GM12872 (cell line): ENCODE measurements around the gene LARP4B.

Experiments used
- TF ChIP-seq, protein P1 (sequence below): IDR thresholded peaks from 3 replicates; pipeline ENCODE4 v1.5.1; 2011; ENCODE audit warnings: low read depth, mild to moderate bottlenecking, low read length, moderate library complexity; ENCODE audit not compliant: insufficient read depth

The LARP4B gene

DNA sequence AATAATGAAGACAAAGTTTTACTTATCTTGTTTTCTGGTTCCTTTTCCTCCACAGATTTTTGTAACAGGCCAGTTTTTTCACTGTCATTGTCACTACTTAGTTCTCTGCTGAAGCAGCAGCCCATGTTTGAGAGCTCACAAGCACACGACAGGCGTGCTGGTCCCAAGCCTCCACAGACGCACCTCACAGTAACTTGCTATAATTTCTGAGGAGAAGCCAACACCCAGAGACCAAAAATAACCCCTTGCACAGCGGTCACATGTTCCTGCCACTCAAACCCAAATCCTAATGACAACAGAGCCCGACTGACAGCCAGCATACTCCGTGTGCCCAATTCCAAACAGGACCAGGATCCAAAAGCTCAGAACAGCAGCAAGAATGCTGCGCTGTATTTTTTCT is 58.5 kb downstream of the LARP4B start:
- TF ChIP-seq, protein P1, sequence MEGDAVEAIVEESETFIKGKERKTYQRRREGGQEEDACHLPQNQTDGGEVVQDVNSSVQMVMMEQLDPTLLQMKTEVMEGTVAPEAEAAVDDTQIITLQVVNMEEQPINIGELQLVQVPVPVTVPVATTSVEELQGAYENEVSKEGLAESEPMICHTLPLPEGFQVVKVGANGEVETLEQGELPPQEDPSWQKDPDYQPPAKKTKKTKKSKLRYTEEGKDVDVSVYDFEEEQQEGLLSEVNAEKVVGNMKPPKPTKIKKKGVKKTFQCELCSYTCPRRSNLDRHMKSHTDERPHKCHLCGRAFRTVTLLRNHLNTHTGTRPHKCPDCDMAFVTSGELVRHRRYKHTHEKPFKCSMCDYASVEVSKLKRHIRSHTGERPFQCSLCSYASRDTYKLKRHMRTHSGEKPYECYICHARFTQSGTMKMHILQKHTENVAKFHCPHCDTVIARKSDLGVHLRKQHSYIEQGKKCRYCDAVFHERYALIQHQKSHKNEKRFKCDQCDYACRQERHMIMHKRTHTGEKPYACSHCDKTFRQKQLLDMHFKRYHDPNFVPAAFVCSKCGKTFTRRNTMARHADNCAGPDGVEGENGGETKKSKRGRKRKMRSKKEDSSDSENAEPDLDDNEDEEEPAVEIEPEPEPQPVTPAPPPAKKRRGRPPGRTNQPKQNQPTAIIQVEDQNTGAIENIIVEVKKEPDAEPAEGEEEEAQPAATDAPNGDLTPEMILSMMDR = no peak

DNA sequence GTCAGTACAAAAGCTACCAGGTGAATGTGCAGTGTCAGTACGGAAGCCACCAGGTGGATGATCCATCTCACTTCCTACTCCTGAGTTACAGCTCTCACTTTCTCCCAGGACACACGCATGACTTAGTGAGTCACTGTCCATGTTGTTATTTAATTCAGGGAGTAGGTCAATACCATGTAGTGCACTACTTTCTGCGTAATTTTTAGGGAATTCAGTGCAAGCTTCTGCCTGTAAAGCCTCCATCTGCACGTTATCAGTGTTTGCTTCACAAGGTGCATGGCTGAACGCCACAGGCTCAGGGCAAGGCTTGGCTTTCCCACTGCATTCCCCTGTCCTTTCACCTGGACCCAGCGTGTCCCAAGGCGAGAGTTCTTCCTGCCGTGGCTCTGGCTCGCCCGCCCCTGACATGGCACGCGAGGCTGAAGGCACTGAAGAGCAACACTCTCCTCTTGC is 59.5 kb downstream of the LARP4B start:
- TF ChIP-seq, protein P1 = no peak

DNA sequence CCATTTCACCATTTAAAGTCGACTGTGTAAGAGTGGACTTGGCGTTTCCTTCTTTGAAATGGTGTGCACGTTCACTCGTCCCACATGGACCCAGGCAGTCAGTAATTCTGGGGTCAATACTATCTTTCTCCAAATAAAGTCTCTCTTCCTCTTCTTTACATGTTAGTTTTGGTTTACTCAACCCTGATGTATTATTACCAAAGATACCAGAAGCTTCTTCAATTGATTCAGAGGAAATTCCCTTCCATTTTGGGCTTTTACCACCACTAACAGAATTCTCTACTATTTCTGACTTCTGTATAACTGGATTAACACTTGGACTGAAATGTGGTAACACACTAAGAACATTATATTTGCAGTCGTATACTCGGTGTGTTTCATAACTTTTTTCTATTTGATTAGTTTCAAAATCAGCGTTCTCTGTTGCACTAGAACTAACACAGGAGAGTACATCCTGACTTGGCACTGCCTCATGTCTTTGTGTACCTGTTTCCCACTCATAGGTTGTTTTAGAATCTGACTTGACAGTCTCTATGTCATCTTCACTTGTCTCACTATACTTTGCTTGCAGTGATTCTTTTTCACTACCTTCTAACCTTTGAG is 60.8 kb downstream of the LARP4B start:
- TF ChIP-seq, protein P1 = no peak

DNA sequence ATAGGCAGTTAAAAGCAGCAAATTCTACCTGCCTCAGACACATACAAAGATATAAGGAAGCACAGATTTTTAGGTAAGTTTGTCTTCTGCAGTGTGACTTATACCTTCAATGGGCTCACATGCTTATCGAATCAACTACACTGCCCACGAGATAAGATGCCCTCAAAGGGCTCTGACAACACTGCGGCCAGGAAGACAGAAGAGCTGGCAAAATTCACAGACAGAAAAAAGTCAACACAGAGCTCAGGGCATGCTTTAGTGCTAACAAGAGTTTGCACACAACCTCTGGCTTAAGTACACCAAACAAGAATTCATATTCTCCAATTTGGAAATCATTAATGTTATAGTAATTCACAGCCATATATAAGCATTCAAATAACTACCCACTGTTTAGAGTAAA is 62.3 kb downstream of the LARP4B start:
- TF ChIP-seq, protein P1 = no peak

DNA sequence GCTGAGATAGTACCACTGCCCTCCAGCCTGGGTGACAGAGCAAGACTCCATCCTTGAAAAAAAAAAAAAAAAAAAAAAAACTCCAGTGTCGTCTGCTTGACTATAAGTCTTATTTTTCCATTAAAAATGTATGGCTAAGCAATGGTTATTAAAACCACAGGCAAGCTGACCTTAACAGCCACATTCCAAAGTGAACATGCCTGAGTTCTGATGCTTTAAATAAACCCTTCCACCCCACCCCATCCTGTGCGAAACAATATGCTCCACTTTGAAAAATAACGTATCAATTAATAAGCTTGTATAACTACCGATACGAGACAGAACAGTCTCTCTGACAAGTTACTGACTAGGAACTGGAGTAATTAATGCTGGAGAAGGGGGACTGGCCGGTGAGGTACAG is 63.7 kb downstream of the LARP4B start:
- TF ChIP-seq, protein P1 = no peak

DNA sequence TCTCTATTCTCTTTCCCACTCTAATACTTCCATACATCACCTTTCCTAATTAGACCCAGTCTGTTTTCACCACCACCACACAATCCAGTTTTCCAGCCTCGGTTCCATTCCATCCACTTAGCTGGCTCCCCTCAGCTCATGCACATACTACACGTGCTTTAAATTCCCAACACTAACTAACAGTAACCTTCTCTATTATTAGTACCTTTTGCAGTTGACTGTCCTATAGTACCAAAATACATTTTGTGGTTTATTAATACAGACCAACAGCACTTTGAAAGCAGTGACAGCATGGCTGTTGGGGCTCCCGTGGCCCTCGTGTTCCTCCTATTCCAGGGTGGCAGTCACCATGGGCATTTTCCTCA is 64.9 kb downstream of the LARP4B start:
- TF ChIP-seq, protein P1 = no peak

DNA sequence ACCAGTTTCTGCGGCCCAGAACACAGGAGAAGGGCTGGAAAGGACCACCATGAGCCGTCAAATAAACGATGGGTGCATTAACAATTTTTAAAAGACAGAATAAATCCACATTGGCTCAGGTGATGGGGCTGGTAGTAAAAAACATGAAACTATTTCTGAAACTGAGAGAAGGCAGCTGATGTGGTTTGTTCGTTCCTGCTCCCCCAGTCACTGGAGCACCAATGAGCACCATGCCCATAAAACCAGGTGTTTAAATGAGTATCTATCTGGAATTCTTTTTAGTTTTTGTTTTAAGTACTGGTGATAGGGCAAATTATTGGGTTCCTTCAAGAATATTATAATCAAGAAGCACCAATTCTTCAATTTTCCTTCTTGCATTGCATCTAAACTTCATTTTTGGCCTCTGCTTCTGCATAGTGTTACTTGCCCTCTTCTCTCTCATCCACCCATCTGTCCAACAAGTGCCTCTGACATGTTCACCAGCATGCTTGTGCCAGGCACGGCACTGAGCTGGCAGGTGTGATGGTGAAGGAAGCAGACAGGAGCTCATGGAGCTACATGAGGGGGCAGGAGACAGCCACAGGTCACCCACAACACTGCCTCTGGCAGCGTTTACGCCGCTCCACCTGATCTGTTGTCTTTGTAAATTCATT is 65.5 kb downstream of the LARP4B start:
- TF ChIP-seq, protein P1 = no peak
